Dedifferentiated amniotic fluid mesenchymal stem cell (primary cell): ENCODE measurements around the gene KCND2.
A peak's percentile ranks its signal among the peaks of the same experiment; 100 is the strongest.

Source experiments
- DNase-seq: peaks from one replicate; pipeline ENCODE4 v3.0.0-alpha.2; 2016; ENCODE audit errors: extremely low spot score

Gene KCND2

GRCh38 chr7:120703585-120704240 is 430.7 kb downstream of the KCND2 start:
- DNase-seq: no peak

GRCh38 chr7:120709252-120709971 is 436.4 kb downstream of the KCND2 start:
- DNase-seq: no peak

DNA sequence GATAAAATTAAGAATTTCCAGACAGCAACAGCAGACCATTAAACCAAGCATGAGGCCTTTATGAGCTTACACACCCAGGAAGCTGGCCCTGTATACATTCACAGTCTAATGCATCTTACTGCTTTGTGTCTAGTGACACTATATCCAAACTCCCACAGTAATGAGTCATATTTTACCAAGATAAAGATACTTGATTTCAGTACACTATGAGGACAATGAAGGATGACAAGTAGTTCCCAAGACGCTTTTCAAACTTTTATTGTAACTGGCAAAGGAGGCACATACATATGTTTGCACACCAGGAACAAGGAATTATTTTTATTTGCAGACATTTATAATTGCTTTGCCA is 437.0 kb downstream of the KCND2 start:
- DNase-seq: no peak

DNA sequence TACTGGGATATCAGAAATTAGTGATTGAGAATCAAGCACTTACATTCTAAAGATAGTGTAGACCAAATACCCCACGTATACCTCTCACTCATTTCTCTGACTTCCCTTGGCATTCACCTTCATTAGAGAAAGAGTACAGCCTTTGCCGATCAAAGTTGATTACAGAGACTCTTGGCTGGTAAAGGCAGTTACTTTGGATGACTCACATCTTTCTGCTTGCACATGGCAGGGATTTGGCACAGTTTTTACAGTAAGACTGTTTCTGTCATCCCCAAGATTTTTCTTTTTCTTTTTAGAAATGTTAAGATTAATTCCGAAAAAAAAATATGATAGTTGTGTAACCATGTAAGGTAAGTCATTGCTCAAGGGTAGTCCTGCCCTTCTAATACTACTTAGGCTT is 442.0 kb downstream of the KCND2 start:
- DNase-seq: no peak

DNA sequence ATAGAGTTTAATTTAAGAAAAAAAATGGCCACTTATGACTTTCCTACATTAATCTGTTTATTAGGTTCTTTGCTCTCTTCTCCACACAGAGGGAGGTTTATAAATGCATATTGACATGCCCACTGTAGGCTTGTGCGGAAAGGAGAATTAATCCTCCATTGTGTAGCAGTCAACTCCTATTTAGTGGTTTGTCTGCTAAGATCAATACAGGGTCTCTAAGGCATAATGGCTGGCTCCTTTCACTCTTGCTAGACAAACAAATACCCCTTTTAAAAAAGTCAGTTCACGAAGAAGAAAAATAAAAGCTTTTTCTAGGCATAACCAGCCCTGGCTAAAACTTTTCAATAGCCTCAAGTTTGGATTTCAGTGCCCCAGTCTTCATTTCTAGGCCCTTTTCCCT is 443.3 kb downstream of the KCND2 start:
- no peak for DNase-seq

DNA sequence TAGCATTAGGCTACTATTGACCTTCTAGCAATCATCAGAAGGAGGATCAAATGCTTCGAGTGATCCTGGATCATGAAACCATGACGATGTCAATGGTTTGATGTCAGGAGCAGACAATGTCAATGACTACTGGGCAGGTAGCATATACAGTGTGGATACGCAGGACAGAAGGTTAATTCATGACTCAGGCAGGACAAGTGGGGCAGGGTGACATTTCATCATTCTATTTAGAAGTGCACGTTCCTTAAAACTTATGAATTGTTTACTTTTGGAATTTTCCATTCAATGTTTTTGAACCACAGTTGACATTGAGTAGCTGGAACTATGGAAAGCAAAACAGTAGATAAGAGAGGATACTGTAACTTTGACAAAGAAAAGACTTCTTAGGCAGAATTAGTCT is 444.2 kb downstream of the KCND2 start:
- no peak for DNase-seq

DNA sequence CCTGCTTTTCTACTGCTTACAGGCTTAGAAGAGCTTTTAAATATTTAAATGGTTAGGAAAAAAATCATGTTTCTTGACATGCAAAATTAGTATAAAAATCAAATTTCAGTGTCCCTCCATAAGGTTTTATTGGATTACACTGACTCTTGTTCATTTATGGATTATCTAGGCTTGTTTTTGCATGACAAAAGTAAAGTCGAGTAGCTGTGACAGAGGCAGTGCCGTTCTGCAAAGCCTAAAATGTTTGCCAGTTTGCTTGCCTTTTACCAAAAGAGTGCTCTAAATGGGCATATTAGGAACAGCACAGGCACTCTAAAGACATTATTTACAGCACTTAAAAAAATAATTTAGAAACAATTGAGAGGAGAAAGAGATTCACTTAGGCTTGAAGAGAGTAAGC is 445.4 kb downstream of the KCND2 start:
- no peak for DNase-seq

GRCh38 chr7:120720317-120720716 is 447.3 kb downstream of the KCND2 start:
- no peak for DNase-seq

DNA sequence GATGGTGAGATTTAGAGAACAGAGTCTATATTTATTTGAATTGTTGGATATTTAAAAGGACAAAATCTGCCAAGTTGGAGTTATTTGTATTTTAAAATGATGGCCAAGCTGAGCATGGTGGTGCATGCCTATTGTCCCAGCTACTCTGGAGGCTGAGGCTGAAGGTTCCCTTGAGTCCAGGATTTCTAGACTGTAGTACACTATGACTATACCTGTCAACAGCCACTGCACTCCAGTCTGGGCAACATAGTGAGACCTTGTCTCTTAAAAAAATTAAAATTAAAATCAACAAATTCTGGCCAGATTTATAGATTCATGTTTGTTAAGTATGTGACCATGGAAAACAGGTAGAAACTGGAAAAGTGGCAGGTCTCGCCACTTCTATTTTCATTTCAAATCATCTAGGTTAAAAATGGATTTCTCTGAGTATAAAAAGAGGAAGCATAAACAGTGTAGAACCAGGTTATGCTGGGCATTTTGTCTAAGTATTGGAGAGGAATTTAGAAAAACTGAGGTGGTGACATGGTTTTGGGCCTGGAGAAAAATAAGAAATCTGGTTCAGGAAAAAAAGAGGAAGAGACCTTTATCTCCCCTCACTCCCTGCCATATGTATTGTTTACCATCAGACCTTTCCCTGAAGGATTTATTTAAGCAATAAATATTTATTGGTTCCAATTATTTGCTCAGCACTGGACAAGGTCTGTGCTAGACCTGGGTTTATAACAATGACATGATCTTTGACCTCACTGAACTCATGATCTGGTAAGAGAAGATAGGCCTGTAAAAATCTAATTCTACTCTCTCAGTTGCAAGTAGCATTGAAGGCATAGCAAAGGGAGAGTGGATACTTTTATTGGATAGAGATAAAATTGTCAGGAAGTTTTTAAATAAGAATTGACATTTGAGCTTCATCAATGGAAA is 450.8 kb downstream of the KCND2 start:
- no peak for DNase-seq

DNA sequence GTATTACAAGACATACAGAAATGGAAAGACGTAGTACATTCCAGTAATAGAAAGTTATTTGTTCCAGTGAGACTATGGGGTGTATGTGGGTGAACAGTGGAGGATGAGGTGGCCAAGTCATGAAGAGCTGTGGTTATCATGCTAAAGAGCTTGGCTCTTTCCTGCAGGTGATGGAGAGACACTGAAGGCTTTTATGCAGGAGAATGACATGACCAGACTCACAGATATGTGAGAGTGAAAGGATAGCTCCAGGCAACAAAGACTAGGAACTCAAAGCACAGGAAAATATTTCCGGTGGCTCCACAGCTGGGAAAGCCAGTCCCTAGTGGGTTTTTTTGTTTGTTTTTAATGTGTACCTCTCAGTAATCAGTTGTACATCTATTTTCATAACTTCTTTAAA is 451.5 kb downstream of the KCND2 start:
- no peak for DNase-seq

DNA sequence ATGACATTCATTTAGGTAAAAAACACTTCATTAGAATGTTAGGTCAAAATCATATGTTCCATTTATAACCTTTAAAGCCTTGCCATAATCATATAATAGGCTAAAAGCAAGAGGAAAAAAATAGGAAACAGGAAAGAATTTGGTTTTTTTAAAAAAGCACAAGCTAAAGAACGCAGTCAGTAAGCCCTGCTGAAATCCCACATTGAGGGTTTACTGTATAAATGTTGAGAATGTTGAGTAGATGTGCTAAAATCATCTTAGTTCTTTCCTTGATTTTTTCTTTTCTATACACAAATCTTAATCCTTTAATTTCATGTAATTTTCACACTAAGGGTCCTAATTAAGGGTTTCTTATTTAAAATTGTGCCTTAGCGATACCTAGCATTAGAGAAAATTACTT is 452.0 kb downstream of the KCND2 start:
- no peak for DNase-seq

DNA sequence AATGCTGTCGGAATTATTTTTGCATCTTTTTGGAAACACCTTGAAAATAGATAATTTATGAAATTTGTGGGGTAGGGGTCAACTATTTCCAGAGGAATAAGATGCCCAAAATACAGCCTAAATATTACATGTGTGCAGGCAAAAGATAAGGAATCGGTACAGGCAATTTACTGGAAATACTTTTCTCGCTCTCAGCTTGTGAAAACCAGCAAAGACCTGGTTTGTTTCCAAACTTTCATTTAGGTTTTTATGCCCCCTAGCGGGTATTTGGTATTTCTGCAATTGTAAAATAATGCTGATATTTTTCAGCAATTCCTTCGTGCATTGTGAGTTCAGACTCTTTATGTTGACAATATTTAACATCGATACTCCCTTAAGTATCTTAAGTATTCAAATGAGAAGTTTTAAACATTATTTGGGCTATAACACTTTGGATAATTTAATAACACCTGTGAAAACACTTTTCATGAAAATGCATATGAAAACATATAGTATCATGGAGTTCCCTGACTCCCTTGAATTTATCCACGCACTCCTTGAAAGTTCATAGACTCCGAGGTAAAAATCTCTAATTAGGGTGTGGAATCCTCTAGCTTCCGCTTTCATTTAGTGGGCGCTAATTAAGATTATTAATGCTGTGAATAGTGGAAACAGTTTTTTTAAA is 452.5 kb downstream of the KCND2 start:
- DNase-seq: peak; percentile 48

DNA sequence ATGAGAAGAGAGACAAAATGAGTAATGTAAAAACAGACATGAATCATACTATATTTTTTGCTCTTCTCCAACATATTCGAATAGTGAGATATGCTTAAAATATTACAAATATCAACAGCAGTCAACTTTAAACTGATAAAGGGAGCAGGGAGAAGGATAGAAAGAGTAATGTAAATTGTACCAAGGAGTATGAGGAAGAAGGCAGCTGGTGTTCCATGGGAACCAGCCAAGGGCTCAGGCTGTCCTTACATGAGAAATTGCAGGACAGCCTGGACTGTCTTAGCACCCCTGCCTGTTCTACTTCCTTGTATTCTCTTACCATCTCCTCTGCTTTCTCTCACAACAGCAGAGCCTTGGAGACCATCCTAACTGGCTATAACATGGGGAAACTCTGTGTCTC is 456.3 kb downstream of the KCND2 start:
- no peak for DNase-seq

DNA sequence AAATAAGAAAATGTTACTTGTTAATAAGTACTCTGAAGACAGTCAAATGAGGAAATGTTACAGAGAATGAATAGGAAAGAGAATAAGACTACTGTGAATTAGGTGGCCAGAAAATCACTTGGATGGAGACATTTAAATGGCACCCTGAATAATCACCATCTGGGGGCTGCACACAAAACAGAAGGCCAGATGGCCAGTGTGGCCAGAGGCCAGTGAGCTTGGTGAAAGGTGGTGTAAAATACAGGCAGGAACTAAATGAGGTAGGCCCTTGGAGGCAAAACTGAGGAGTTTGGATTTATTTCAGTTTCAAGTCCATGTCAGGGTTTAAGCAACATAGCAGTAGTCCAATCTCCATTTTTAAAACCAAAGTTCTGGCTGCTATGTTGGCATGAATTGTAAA is 458.3 kb downstream of the KCND2 start:
- no peak for DNase-seq

DNA sequence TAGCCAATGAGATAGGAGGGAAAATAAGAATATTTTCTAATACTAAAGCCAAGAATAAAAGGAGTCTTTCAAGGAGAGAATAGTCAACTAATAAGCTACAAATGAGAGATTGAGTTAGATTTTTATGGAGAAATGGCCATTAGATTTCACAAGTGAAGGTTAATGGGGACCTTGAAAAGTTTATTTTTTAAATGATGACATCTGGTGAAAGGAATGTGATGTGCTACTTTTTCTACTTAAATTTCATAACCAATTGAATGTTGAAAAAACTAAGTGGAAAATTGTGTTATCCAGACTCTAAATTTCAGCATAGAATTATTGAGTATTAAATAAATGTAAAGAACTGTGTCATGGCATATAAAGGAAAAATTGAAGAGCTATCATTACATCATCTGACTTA is 459.3 kb downstream of the KCND2 start:
- no peak for DNase-seq

GRCh38 chr7:120733143-120733542 is 460.2 kb downstream of the KCND2 start:
- DNase-seq: no peak

- no peak for DNase-seq
Observed at GRCh38 chr7:120733835-120734234, 460.9 kb downstream of the KCND2 start.

GRCh38 chr7:120735791-120736190 is 462.8 kb downstream of the KCND2 start:
- no peak for DNase-seq

- no peak for DNase-seq
Observed at GRCh38 chr7:120738816-120739215, 465.8 kb downstream of the KCND2 start.

DNA sequence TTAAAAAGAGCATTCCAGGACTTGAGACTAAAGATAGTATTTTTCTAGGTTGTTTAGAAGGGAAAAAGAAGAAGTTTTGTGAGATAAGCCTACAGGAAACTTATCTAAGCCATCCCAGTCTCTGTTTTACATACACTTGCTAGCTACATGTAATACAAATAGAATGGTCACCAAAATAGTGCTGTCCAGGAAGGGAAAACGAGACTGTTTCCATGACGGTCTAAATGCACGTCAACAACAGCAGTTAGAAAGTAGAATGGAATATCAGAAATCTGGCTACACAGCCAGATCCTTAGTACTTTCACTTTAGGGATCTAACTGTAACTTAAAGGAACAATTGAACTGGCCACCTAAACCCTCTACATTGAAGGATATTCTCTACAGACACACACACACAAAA is 467.4 kb downstream of the KCND2 start:
- DNase-seq: no peak

GRCh38 chr7:120741371-120742042 is 468.5 kb downstream of the KCND2 start:
- no peak for DNase-seq

DNA sequence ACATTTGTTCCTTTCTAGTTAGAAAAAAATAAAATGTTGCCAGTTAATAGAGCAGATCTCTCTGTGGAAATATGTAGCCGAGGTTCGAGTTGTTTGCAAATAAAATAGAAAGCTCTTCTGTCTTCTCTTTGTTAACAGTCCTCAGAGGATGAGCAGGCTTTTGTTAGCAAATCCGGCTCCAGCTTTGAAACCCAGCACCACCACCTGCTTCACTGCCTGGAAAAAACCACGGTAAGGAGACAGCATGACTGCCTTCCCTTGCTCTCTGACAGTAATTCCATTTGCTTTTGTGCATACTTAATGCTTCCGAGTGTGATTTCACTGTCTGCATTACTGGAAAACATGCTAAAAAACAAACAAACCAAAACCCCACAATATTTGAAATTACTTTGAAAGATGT is 469.4 kb downstream of the KCND2 start:
- DNase-seq: no peak
